GM15510 (cell line): ENCODE results near the gene SIVA1.

ENCODE experiments used
- POLR2A ChIP-seq: IDR thresholded peaks from 3 replicates; pipeline ENCODE4 v1.6.1; 2011; ENCODE audit warnings: borderline replicate concordance; ENCODE audit not compliant: insufficient read length; ENCODE audit errors: extremely low read depth

SIVA1 gene

DNA sequence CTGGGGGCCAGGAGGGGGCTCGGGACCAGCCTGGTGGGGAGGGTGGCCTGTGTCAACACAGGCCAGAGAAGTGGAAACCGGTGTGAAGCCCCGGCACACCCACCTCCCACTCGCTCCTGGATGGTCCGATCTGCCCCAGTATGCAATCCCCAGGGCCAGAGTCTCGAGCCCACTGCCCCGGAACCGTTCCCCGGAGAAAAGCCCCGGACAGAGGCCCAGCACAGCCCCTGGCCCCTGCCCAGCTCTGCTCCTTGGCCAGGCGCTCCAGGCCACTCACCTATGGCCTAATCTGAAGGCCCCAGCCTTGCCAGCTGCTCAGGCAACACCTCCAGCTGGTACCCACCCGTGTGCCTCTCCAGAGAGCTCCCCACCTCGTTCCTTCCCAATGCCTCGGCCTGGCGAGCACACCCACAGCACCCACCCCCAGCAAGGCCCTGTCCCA is 24.9 kb downstream of the SIVA1 start:
- no peak for TF ChIP-seq POLR2A

DNA sequence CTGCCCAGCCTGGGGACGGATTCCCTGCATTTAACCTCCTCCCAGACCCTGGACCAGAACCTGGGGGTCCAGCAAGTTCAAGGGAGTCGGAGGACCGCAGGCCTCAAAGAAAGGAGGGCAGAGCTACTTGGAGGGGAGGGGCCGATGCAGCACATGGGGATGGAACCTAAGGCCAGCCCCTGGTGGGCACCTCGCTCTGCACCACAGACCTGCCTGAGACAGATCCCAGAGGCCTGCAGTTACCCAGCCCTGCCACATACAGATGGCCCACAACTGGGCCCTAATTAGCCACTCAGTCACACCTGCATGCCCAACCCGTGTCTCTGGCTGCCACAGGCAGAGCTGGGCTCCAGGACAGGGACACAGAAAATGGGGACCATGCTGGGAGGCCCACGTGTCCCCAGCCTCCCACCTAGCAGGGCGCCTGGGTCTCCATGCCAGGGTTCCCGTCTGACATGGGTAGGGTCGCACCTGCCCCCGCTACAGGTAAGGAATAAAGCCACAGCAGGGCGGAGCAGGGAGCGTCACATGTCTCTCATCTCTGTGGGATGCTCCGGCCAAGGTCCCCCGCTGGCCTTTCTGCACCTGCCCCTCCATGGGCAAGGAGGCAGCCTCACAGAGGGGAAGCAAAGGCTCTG is 25.9 kb downstream of the SIVA1 start:
- TF ChIP-seq POLR2A = no peak

DNA sequence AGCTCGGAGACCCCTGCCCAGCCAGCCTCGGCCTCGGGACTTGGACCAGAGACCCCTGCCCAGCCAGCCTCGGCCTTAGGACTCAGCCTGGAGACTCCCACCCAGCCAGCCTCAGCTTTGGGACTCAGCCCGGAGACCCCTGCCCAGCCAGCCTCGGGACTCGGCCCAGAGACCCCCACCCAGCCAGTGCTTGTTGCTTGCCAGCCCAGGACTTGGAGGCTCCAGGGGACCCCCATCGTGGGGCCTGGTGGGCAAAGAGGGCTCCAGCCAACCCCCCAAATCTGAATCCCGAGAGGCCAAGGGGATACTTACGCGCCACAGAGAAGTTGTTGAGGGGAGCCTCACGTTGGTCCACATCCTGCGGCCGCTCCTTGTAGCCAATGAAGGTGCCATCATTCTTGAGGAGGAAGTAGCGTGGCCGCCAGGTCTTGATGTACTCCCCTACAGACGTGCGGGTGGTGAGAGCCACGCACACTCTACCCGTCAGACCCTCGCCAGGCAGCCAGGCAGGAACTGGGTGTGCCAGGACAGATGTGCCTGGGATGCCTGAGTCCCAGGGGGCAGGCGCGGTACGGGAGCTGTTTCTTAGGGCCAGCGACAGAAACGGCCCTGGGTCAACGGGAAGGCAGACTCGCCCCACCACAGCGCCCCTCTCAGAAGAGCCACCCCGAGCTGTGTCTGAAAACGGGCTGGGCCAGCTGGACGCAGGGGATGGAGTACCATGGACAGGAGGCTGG is 27.0 kb downstream of the SIVA1 start:
- no peak for TF ChIP-seq POLR2A

DNA sequence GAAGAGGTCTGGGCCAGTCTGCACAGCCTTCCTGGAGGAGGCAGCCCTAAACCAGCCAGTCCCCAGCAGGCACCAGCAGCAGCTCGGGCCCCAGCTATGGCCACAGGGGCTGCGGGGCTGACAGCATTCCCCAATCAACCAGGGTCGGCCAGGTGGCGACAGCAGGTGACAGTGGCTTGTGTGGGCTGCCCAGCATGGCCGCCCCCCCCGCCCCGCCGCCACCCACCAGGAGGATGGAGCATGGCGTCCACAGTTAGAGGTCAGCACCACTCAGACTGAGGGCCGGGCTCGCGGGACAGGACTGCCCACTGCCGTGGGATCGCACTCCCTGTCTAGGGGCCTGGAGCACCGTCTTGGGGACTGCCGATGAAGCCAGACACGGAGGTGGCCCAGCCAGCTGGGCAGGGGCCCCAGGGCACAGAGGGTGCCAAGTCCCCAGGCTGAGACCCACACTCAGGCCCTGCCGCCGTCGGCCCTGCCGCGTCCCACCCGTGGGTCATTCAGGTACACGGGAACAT is 27.6 kb downstream of the SIVA1 start:
- TF ChIP-seq POLR2A = no peak

DNA sequence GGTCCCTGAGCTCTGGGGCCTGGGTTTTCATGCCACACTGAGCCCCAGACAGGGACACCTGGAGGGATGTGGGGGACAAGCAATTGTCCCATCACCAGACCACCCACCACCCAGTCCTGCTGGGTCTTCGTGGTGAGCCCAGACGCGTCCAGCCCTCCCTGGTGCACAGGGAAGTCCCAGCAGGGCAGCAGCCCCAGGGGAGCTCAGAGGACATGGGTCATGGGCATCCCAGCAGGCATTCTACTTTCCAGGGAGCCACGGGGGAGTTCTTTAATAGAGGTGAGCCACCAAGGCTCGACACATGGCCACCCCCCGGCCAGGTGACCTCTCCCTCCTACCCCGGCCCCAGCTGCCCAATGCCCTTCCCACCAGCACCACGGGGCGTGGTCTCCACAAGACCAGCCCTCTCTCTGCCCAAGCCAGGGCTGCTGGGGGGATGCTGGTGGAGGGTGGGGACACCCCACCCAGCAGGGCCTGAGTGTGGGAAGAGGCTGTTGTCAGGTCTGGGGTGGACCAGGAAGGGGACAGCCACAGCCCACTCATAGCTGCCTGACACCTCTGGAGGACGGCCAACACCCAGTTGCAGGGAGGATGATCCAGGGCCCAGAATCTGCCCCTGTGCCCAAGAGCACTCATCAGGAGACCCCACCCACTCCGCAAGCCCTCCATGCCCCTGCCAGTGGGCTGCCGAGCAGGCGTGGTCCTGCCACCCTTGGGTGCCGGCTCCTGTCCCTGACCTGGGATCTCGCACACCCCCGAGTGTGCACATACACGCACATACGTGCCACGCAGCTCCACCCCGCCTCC is 28.5 kb downstream of the SIVA1 start:
- TF ChIP-seq POLR2A = no peak

DNA sequence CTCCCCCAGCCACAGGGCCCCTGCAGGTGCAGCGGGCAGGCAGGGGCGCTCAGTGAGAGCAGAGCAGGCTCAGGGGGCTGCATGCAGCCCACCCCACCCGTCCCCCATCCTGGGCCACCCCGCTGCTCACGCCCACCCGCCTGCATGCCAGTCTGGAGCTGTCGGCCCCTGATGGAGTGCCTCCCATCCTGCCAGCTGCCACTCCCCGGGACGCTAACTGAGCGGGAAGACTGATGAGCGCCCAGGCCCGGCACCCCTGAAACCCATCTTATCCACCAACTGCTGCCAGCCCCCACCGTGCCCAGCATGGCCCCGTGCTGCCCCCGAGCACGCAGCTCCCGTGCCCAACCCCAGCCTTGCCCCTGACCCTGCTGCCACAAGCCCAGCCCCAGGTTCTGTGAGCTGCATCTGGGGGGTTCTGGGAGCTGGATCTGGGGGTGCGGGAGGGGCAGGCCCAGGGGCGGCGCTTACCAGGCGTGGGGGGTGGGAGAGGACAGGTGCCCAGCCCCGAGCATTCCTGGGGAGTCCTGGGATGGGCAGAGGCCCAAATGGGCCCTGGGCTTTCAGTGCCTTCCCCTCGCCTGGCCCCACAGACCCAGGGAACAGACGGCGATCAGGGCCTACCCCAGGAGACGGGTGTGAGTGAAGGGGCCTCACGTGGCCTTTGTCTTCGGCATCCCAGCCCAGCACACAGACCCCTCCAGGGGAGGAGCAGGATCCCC is 29.3 kb downstream of the SIVA1 start:
- no peak for TF ChIP-seq POLR2A

DNA sequence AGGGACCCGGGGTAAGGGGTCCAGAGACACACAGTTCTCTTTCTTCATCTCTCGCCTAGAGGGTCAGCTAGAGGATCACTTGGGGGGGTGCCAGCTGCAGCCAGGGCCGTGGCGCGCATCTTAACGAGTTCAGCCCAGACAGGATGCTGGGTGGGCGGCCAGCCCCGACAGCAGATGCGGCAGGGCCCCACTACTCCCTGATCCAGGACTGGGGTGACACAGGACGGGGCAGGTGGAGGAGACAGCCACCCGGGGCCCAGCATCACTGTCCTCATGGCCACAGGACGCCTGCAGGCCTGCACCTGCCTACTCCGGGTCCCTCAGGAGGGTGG is 29.8 kb downstream of the SIVA1 start:
- TF ChIP-seq POLR2A = no peak

DNA sequence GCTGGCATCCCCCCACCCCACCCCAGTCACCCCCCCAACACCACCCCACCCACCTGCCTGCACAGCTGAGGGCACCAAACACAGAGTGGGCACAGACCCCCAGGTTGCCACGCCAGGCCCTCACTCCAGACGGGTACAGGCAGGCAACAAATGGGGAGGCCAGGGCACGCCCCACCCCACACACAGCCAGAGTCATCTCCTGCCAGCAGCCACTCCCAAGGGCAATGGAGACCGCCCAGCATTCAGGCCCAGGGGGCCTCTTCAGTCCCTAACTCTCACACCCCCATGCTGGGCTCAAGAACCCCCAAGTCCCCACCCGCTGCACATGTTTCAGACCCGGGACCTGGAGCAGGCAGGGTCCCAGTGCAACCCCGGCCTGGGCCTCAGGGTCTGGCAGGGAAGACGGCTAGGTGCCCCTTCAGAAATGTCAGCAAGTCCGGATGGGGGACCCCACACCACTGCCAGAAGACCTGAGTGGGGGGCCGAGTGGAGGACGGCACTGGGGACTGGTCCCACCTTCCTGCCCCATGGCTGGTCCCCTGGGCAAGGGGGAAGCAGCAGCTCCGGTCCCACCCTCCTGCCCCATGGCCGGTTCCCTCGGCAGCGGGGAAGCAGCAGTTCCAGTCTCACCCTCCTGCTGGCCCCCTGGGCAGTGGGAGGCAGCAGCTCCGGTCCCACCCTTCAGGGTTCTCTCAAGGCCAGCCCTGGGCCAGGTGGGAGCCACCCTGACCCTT is 30.7 kb downstream of the SIVA1 start:
- no peak for TF ChIP-seq POLR2A

DNA sequence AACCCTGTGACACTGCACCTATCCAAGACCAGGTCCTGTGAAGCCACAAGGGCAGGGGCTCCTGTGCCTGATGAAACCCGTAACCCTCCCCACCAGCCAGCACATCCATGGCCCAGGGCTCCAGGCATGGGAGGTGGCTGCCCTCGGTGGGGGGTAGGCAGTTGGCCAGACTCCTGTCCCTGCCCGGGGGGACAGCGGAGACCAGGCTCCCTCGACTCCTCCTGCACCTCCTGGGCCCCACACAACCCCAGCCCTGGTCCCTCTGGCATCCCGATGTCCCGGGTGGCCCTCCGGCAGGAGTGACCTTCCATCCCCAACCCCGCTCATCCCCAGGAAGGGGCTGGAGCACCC is 31.2 kb downstream of the SIVA1 start:
- TF ChIP-seq POLR2A = no peak

DNA sequence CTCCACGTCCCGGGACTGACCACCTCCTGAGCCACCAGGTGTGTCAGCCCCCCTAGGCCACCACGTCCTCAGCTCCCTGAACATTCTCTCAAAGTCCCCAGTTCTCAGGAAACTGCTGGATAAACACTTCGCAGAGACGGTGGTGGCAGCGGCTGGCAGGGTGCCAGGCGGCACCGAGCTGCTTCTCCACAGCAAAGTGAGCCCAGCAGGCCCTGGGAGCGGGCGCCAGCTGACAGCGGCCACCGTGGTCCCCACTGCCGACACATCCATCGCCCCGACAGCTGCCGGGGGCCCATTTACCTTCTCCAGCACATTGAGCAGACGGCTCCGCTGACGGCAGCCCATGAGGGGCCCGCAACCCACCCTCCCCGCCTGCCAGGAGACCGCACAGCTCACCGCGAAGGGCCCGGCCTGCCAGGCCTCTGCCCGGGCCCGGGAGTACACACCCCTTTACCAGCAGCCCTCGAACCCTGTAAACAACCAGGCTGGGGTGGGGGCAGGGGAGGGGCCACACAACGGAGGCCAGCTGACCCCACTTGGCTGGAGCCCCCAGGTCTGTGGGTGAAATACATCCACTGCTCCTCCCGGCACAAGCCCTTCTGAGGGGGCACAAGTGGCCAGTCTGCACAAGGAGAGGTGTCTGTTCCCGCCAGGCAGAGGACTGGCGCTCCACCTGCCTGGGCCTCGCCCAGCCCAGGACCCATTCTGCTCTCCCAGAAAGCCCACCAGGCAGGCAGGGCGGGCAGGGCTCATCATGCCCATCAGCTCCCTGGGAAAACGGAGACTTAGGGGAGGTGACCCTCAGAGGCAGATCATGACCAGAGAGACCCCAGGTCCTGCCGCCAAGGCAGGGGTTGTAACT is 32.1 kb downstream of the SIVA1 start:
- no peak for TF ChIP-seq POLR2A

DNA sequence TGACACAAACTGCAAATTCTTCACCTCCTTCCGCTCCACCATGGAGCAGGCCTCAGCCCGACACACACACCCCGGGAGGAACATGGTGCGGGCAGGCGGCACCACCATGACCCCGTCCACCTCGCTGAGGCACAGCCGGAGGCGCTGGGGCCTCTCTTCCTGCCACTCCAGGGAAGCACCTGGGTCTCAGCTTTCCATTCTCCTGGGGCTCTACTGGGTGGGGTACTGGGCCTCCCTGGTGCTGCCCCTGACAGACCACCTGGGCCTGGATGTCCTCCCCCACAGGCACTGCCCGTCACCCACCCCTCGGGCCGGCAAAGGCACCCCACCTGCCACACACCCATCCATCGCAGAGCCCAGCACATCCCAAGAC is 32.7 kb downstream of the SIVA1 start:
- TF ChIP-seq POLR2A = no peak

DNA sequence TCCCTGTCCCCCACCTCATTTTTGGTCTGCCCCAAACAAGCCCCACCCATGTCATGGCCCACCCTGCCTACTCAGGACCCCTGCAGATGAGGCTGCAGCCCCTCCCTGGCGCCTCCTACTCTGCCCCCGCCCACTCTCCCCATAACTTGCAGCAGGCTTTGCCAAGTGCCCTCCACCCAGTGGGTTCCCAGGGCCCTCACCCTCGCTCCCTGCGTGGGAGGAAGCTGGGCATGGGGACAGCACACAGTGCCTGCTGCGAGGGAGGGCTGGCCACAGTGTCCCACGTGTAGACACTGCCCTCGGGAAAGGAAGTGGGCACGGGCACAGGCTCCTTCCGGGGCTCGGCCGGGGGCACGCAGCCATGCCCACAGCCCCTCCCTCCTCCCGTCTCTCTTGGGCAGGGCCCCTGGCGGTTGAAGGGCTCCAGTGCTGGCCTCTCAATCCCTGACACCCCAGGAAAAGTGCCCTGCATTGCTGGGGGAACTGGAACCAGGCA is 33.2 kb downstream of the SIVA1 start:
- TF ChIP-seq POLR2A = no peak
